Right lobe of liver (tissue), 6 donors: ENCODE measurements around the gene TK1. TPM values are rescaled to one million over a fixed set of nuclear protein-coding genes. Genes with fewer than 3 reads are reported as not detected.

ENCODE experiments used
- ATAC-seq, 4 donors: fragments of 200-7000 bp; cut with Tn5 transposase; one replicate each; pipeline ENCODE4 v1.9.1; 2020; ENCODE audit warnings: mild to moderate bottlenecking in 4 of 4, moderate library complexity in 4 of 4
- DNase-seq, 3 donors: peaks; one replicate each; pipeline ENCODE4 v3.0.0-alpha.2; 2020
- H3K27ac ChIP-seq, 3 donors: fragments of 200-600 bp; one replicate each; pipeline ENCODE4 v1.8.0; 2022
- H3K27me3 ChIP-seq, 2 donors: fragments of 200-600 bp; one replicate each; pipeline ENCODE4 v1.8.0; 2022
- H3K36me3 ChIP-seq, 4 donors: fragments of 200-600 bp; sonication (generic) in 1 of 4; one replicate each; pipeline versions ENCODE4 v1.5.1 to v1.8.0; 2017 to 2022; ENCODE audit warnings: control low read depth in 1 of 4
- H3K4me1 ChIP-seq, 4 donors: fragments of 200-600 bp; sonication (generic) in 1 of 4; one replicate each; pipeline versions ENCODE4 v1.5.1 to v1.8.0; 2017 to 2022; ENCODE audit warnings: control low read depth in 1 of 4
- H3K4me3 ChIP-seq, 3 donors: fragments of 200-600 bp; one replicate each; pipeline ENCODE4 v1.8.0; 2022
- H3K9me3 ChIP-seq, 4 donors: fragments of 200-600 bp; sonication (generic) in 1 of 4; one replicate each; pipeline versions ENCODE4 v1.5.1 to v1.8.0; 2017 to 2022; ENCODE audit warnings: control low read depth in 1 of 4
- POLR2A ChIP-seq: fragments of 450-650 bp; IDR thresholded peaks from one replicate; pipeline ENCODE4 v1.6.1; 2017; ENCODE audit warnings: antibody characterized with exemption, mild to moderate bottlenecking
- WGBS: methylation state at CpG from one replicate; pipeline ENCODE4 v1.1.6; 2018; ENCODE audit warnings: low coverage, low lambda C conversion rate; ENCODE audit not compliant: insufficient coverage; ENCODE audit errors: missing lambda C conversion rate; 5-methylcytosine and 5-hydroxymethylcytosine counted together
- intact Hi-C, 2 donors: fragments of 100-400 bp; cut with DNase I; formaldehyde crosslinking; loops; one replicate each; pipeline versions ENCODE4 v1.11.2 to v1.14.1; 2022
- total RNA-seq, 6 experiments: library from RNA; depleted of rRNA in 2 of 6; stranded (reverse); fragments of >200 nt in 2 of 6; fragmentation: NEBNext Ultra II Directional in 3 of 6; extraction: Animal tissue kit (Norgen Biotek cat#: 25700) in 3 of 6; gene quantifications; one replicate each; pipeline versions ENCODE4 v1.1.0 to v1.2.4, GENCODE V29; 2016 to 2023
- TF ChIP-seq, protein P1 (sequence below), 4 donors: fragments of 200-600 bp in 3 of 4; fragments of 450-650 bp in 1 of 4; IDR thresholded peaks; one replicate each; pipeline versions ENCODE4 v1.5.1 to v1.8.0; 2016 to 2022; ENCODE audit warnings: antibody characterized with exemption in 4 of 4, mild to moderate bottlenecking in 2 of 4
- donor health status: DM: no; HTN: yes; CAD: no.
- donor health status: DM: no; HTN: no; CAD: no.
- donor health status: DM: no; HTN: no; CAD: no.
- donor health status: DM: no; HTN: yes; CAD: no.
- donor health status: DM: no; HTN: yes; CAD: no.

Gene TK1
- total RNA-seq, 6 experiments from 2014 or later, result 2.1 to 8.3 (median 4.7) TPM

GRCh38 chr17:78135858-78136500, 50.9 kb downstream of the TK1 start:
- intact Hi-C loops, result no loop called here
- no peaks in the 10 kb centered on the region for H3K9me3 ChIP-seq
- DNase-seq (no peak), ATAC-seq (no peak)
- H3K36me3 ChIP-seq, result no peaks in the 10 kb centered on the region
- H3K27ac ChIP-seq, result no peak overlapping the region
- 83% methylated on average over 8 of the region's 9 CpGs for WGBS
- no peak for TF ChIP-seq POLR2A
- TF ChIP-seq, protein P1, sequence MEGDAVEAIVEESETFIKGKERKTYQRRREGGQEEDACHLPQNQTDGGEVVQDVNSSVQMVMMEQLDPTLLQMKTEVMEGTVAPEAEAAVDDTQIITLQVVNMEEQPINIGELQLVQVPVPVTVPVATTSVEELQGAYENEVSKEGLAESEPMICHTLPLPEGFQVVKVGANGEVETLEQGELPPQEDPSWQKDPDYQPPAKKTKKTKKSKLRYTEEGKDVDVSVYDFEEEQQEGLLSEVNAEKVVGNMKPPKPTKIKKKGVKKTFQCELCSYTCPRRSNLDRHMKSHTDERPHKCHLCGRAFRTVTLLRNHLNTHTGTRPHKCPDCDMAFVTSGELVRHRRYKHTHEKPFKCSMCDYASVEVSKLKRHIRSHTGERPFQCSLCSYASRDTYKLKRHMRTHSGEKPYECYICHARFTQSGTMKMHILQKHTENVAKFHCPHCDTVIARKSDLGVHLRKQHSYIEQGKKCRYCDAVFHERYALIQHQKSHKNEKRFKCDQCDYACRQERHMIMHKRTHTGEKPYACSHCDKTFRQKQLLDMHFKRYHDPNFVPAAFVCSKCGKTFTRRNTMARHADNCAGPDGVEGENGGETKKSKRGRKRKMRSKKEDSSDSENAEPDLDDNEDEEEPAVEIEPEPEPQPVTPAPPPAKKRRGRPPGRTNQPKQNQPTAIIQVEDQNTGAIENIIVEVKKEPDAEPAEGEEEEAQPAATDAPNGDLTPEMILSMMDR (IDR thresholded peaks at IDR 0.05), result no peak
- no peak overlapping the region for H3K4me3 ChIP-seq
- H3K27me3 ChIP-seq, result no peaks in the 10 kb centered on the region
- peaks cover 0 to 10% (median 2%) of the 10 kb centered on the region in 4 donors for H3K4me1 ChIP-seq

GRCh38 chr17:78134899-78135385, 51.9 kb downstream of the TK1 start:
- peaks cover 0 to 5% (median 2%) of the 10 kb centered on the region in 4 donors for H3K4me1 ChIP-seq
- TF ChIP-seq, protein P1 (IDR thresholded peaks at IDR 0.05), result no peak
- no peak for TF ChIP-seq POLR2A
- DNase-seq (no peak), ATAC-seq (no peak)
- no peaks in the 10 kb centered on the region for H3K9me3 ChIP-seq
- WGBS, result 20% methylated on average over 1 of the region's 9 CpGs
- H3K27ac ChIP-seq, result no peak overlapping the region
- no peaks in the 10 kb centered on the region for H3K36me3 ChIP-seq
- intact Hi-C loops, result no loop called here
- H3K4me3 ChIP-seq, result no peak overlapping the region
- no peaks in the 10 kb centered on the region for H3K27me3 ChIP-seq

GRCh38 chr17:78133971-78134898, 52.6 kb downstream of the TK1 start:
- DNase-seq (peak in 2 of 3 donors; percentile 63 to 66), ATAC-seq (peak; percentile 5 to 42 (median 28))
- H3K27me3 ChIP-seq, result no peaks in the 10 kb centered on the region
- 47% methylated on average over 17 of the region's 39 CpGs for WGBS
- H3K4me1 ChIP-seq, result peaks cover 0 to 8% (median 2%) of the 10 kb centered on the region in 4 donors
- TF ChIP-seq, protein P1 (IDR thresholded peaks at IDR 0.05), result peak; percentile 38 to 53 (median 44)
- TF ChIP-seq POLR2A, result no peak
- H3K4me3 ChIP-seq, result no peak overlapping the region
- intact Hi-C loops, result no loop called here
- H3K36me3 ChIP-seq, result no peaks in the 10 kb centered on the region
- no peaks in the 10 kb centered on the region for H3K9me3 ChIP-seq
- H3K27ac ChIP-seq, result no peak overlapping the region

DNA sequence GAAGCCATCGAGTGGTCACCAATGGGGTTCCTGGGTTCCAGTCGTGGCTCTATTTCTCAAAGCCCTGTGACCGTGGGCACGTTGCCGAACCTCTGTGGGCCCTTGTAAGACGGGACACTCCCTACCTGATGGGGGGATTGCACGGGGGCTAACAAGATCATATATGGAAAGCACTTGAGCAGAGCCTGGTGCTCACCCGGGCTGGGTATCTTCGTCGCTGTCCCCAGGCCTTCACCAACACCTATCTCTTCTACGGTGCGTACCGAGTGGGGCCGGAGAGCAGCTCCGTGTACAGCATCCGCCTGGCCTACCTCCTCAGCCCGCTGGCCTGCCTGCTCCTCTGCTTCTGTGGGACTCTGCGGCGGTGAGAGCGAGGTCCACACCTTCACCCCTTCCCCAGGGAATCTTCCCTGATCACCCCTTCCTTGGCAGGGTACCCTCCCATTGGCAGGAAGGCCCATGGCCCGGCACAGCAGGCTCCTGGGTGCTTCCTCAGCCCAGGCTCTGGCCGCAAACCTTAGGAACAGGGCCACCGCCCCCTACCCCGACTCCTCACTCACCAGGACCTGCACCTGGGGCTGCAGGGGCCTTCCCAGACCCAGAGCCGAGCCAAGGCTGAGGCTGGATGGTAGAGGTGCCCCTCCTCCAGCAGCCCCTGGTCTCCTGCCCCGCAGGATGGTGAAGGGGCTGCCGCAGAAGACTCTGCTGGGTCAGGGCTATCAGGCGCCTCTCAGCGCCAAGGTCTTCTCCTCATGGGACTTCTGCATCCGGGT, 53.5 kb downstream of the TK1 start:
- DNase-seq (no peak), ATAC-seq (no peak)
- no peak for TF ChIP-seq POLR2A
- TF ChIP-seq, protein P1 (IDR thresholded peaks at IDR 0.05), result no peak
- H3K9me3 ChIP-seq, result no peaks in the 10 kb centered on the region
- H3K27me3 ChIP-seq, result no peaks in the 10 kb centered on the region
- intact Hi-C loops, result no loop called here
- 80% methylated on average over 4 of the region's 30 CpGs for WGBS
- H3K4me3 ChIP-seq, result no peak overlapping the region
- no peaks in the 10 kb centered on the region for H3K36me3 ChIP-seq
- peaks cover 0 to 15% (median 3%) of the 10 kb centered on the region in 4 donors for H3K4me1 ChIP-seq
- H3K27ac ChIP-seq, result no peak overlapping the region
